ENCODE results near the gene BUB3. TPM values are rescaled to one million over a fixed set of nuclear protein-coding genes. Genes with fewer than 3 reads are reported as not detected.
A peak's percentile ranks its signal among the peaks of the same experiment; 100 is the strongest.

Gene BUB3
- total RNA-seq, 4 donors from 2014 or later = 43.0 to 84.0 (median 49.2) TPM

GRCh38 chr10:123126246-123126645 lies 28.0 kb upstream of the BUB3 start:
- Histone ChIP-seq H3K36me3 (no peaks in the 10 kb centered on the region), H3K27me3 (peaks cover 30 to 49% (median 46%) of the 10 kb centered on the region in 3 donors), H3K27ac (no peak overlapping the region), H3K4me3 (no peak overlapping the region), H3K4me1 (no peaks in the 10 kb centered on the region), H3K9me3 (peaks cover 0 to 10% (median 0%) of the 10 kb centered on the region in 3 donors)
- no peak for TF ChIP-seq POLR2A (IDR thresholded peaks at IDR 0.05)
- TF ChIP-seq CTCF (IDR thresholded peaks at IDR 0.05 in 4 of 5, conservative IDR thresholded peaks at IDR 0.05 in 1 of 5) = no peak
- DNase-seq (no peak), ATAC-seq (no peak)
- intact Hi-C loops (cut with DNase I; ENCODE audit: low total_unique reads) (no loop called here), in situ Hi-C loops (cut with MboI; ENCODE audit: low sequenced_read_pairs in 4 of 4) (loop anchor here in 3 of 4 donors (10.0 kb wide), 2 partner anchors 429 to 439 kb away; no protein-coding TSS in a partner anchor)

- Histone ChIP-seq H3K9me3 (peaks cover 0 to 10% (median 0%) of the 10 kb centered on the region in 3 donors), H3K27ac (no peak overlapping the region), H3K27me3 (peaks cover 63 to 80% (median 80%) of the 10 kb centered on the region in 3 donors), H3K36me3 (no peaks in the 10 kb centered on the region), H3K4me1 (peaks cover 9 to 11% of the 10 kb centered on the region in 2 donors), H3K4me3 (no peak overlapping the region)
- no peak for TF ChIP-seq POLR2A (IDR thresholded peaks at IDR 0.05)
- intact Hi-C loops (cut with DNase I; ENCODE audit: low total_unique reads) = no loop called here
- in situ Hi-C loops (cut with MboI; ENCODE audit: low sequenced_read_pairs in 4 of 4) = loop anchor here (5.0 to 10.0 kb wide), 3 partner anchors 423 to 435 kb away; no protein-coding TSS in a partner anchor
- ATAC-seq (no peak), DNase-seq (no peak)
These were observed 24.5 kb upstream of the BUB3 start for GRCh38 chr10:123129618-123130271.

GRCh38 chr10:123132576-123133477 lies 21.4 kb upstream of the BUB3 start:
- ATAC-seq (peak; percentile 84), DNase-seq (peak; percentile 39 to 62)
- Histone ChIP-seq H3K36me3 (no peaks in the 10 kb centered on the region), H3K9me3 (peaks cover 0 to 10% (median 0%) of the 10 kb centered on the region in 3 donors), H3K4me1 (peaks cover 24 to 26% of the 10 kb centered on the region in 2 donors), H3K27me3 (peaks cover 92 to 97% (median 97%) of the 10 kb centered on the region in 3 donors), H3K4me3 (peak overlapping the region in 3 of 4 donors; percentile 15 to 31 (median 29)), H3K27ac (no peak overlapping the region)
- in situ Hi-C loops (cut with MboI; ENCODE audit: low sequenced_read_pairs in 4 of 4) (loop anchor here in 1 of 4 donors (5.0 kb wide), 1 partner anchor 419 kb away; no protein-coding TSS in a partner anchor), intact Hi-C loops (cut with DNase I; ENCODE audit: low total_unique reads) (loop anchor here (1.0 to 2.0 kb wide), 2 partner anchors 20 to 426 kb away; no protein-coding TSS in a partner anchor)
- no peak for TF ChIP-seq POLR2A (IDR thresholded peaks at IDR 0.05)
- TF ChIP-seq CTCF (IDR thresholded peaks at IDR 0.05 in 4 of 5, conservative IDR thresholded peaks at IDR 0.05 in 1 of 5) = peak; percentile 62 to 86 (median 80)

GRCh38 chr10:123133541-123134342 lies 20.5 kb upstream of the BUB3 start:
- peak overlapping the region in 1 of 4 donors; percentile 1 for H3K4me3 ChIP-seq
- in situ Hi-C loops (cut with MboI; ENCODE audit: low sequenced_read_pairs in 4 of 4) (loop anchor here in 1 of 4 donors (5.0 kb wide), 1 partner anchor 419 kb away; no protein-coding TSS in a partner anchor), intact Hi-C loops (cut with DNase I; ENCODE audit: low total_unique reads) (loop anchor here (1.0 to 2.0 kb wide), 2 partner anchors 19 to 426 kb away; no protein-coding TSS in a partner anchor)
- no peak for ATAC-seq
- peaks cover 25 to 26% of the 10 kb centered on the region in 2 donors for H3K4me1 ChIP-seq
- H3K27ac ChIP-seq = no peak overlapping the region
- no peak for DNase-seq
- H3K36me3 ChIP-seq = no peaks in the 10 kb centered on the region
- H3K9me3 ChIP-seq = peaks cover 0 to under 1% (median 0%) of the 10 kb centered on the region in 3 donors
- peaks cover 93 to 97% (median 96%) of the 10 kb centered on the region in 3 donors for H3K27me3 ChIP-seq
- no peak for TF ChIP-seq CTCF (IDR thresholded peaks at IDR 0.05 in 4 of 5, conservative IDR thresholded peaks at IDR 0.05 in 1 of 5)
- TF ChIP-seq POLR2A (IDR thresholded peaks at IDR 0.05) = no peak
